H1 (cell line): ENCODE measurements around the gene LILRB1. TPM values are rescaled to one million over a fixed set of nuclear protein-coding genes. Genes with fewer than 3 reads are reported as not detected.

Source experiments
- CTCF ChIA-PET: fragments of 300-600 bp; sonication (Branson Sonifier 250); formaldehyde crosslinking; loops from one replicate; lab custom pipeline; 2021; ENCODE audit not compliant: partially characterized antibody; lab: Charles Lee
- POLR2A ChIA-PET: fragments of 300-600 bp; sonication (Branson Sonifier 250); formaldehyde crosslinking; loops from one replicate; lab custom pipeline; 2021; ENCODE audit warnings: inconsistent platforms; ENCODE audit not compliant: partially characterized antibody; lab: Charles Lee
- DNase-seq, 2 experiments: peaks; one replicate each; pipeline versions ENCODE4 v3.0.0 to v3.0.0-alpha.2; 2010 to 2022; ENCODE audit warnings: low spot score in 2 of 2, low read depth in 1 of 2, mixed read lengths in 1 of 2
- FAIRE-seq: peaks from 2 replicates; lab custom pipeline; 2011; peaks lifted over from hg19 to GRCh38; lab: Jason Lieb, UNC
- H2AFZ ChIP-seq: 2 replicates; pipeline ENCODE4 v1.8.1; 2012; ENCODE audit warnings: low read length, inconsistent platforms
- H2AK5ac ChIP-seq: 2 replicates; pipeline ENCODE4 v1.6.1; 2013; ENCODE audit warnings: low read depth, low read length
- H2BK120ac ChIP-seq: replicated peaks from 2 replicates; pipeline ENCODE3; 2013; ENCODE audit warnings: low read depth, low read length, inconsistent platforms
- H2BK12ac ChIP-seq: 2 replicates; pipeline ENCODE4 v1.6.1; 2013; ENCODE audit warnings: low read depth, low read length
- H2BK15ac ChIP-seq: 2 replicates; pipeline ENCODE4 v1.6.1; 2013; ENCODE audit warnings: low read length
- H2BK20ac ChIP-seq: 2 replicates; pipeline ENCODE4 v1.6.1; 2013; ENCODE audit warnings: low read length
- H2BK5ac ChIP-seq: 2 replicates; pipeline ENCODE4 v1.6.1; 2013; ENCODE audit warnings: low read depth, low read length
- H3K14ac ChIP-seq: 2 replicates; pipeline ENCODE4 v1.6.1; 2013; ENCODE audit warnings: inconsistent platforms; ENCODE audit not compliant: insufficient read length
- H3K18ac ChIP-seq: 2 replicates; pipeline ENCODE4 v1.6.1; 2013; ENCODE audit warnings: low read length; ENCODE audit errors: extremely low read depth
- H3K23ac ChIP-seq: 2 replicates; pipeline ENCODE4 v1.6.1; 2013; ENCODE audit warnings: inconsistent platforms; ENCODE audit not compliant: insufficient read length
- H3K23me2 ChIP-seq: 2 replicates; pipeline ENCODE4 v1.6.1; 2013; ENCODE audit warnings: low read depth, low read length
- H3K27ac ChIP-seq: 2 replicates; pipeline ENCODE4 v1.6.1; 2011; ENCODE audit warnings: low read depth, low read length, inconsistent platforms
- H3K27me3 ChIP-seq, 4 experiments: replicated peaks in 1 of 4; 1 replicate in 1 of 4; 2 replicates in 3 of 4; pipeline versions ENCODE4 v1.6.1 to v1.8.1; 2011 to 2013; ENCODE audit warnings: low read length in 3 of 4, mild to moderate bottlenecking in 3 of 4, inconsistent platforms in 2 of 4, mixed read lengths in 2 of 4, moderate library complexity in 1 of 4; ENCODE audit not compliant: control insufficient read depth in 3 of 4, insufficient read depth in 3 of 4; ENCODE audit errors: extremely low read depth in 1 of 4
- H3K36me3 ChIP-seq, 4 experiments: 2 replicates each; pipeline versions ENCODE4 v1.6.1 to v1.8.1; 2011 to 2013; ENCODE audit warnings: mild to moderate bottlenecking in 4 of 4, low read length in 3 of 4, moderate library complexity in 2 of 4, control low read depth in 1 of 4, inconsistent platforms in 1 of 4; ENCODE audit not compliant: insufficient read depth in 4 of 4, control insufficient read depth in 2 of 4
- H3K4ac ChIP-seq: replicated peaks from 2 replicates; pipeline ENCODE3; 2013; ENCODE audit warnings: low read length, low read depth, mixed read lengths, inconsistent platforms; ENCODE audit not compliant: insufficient read length
- H3K4me1 ChIP-seq, 4 experiments: replicated peaks in 1 of 4; 1 replicate in 1 of 4; 2 replicates in 3 of 4; pipeline versions ENCODE4 v1.6.1 to v1.8.1; 2011 to 2013; ENCODE audit warnings: low read length in 3 of 4, inconsistent platforms in 2 of 4, mixed read lengths in 1 of 4; ENCODE audit not compliant: insufficient read depth in 4 of 4, control insufficient read depth in 3 of 4
- H3K4me2 ChIP-seq, 2 experiments: 2 replicates each; pipeline versions ENCODE4 v1.6.1 to v1.8.1; 2011 to 2013; ENCODE audit warnings: low read depth in 2 of 2, low read length in 2 of 2, control low read depth in 1 of 2, inconsistent platforms in 1 of 2, mild to moderate bottlenecking in 1 of 2; ENCODE audit not compliant: insufficient read depth in 1 of 2
- H3K4me3 ChIP-seq, 4 experiments: fragments of 200-600, 300-600 bp in 1 of 4; sonication (generic), shearing (Covaris generic), sonication (Bioruptor Twin) in 1 of 4; 2 replicates each; pipeline versions ENCODE4 v1.5.1 to v1.8.1; 2011 to 2016; ENCODE audit warnings: low read length in 4 of 4, low read depth in 3 of 4, control low read depth in 2 of 4, inconsistent platforms in 2 of 4, mild to moderate bottlenecking in 2 of 4, mixed read lengths in 1 of 4, moderate library complexity in 1 of 4; ENCODE audit not compliant: insufficient read depth in 2 of 4; ENCODE audit errors: extremely low read depth in 1 of 4
- H3K56ac ChIP-seq: replicated peaks from 2 replicates; pipeline ENCODE3; 2013; ENCODE audit warnings: low read depth, mild to moderate bottlenecking, mixed read lengths, low read length, inconsistent platforms; ENCODE audit not compliant: insufficient read length
- H3K79me1 ChIP-seq: 2 replicates; pipeline ENCODE4 v1.6.1; 2013; ENCODE audit warnings: low read depth, low read length, control low read depth
- H3K79me2 ChIP-seq, 2 experiments: 2 replicates each; pipeline versions ENCODE4 v1.6.1 to v1.8.1; 2012 to 2013; ENCODE audit warnings: low read length in 2 of 2, mild to moderate bottlenecking in 2 of 2, inconsistent platforms in 1 of 2; ENCODE audit not compliant: insufficient read depth in 2 of 2, control insufficient read depth in 1 of 2
- H3K9ac ChIP-seq, 4 experiments: replicated peaks in 1 of 4; 1 replicate in 1 of 4; 2 replicates in 3 of 4; pipeline versions ENCODE4 v1.6.1 to v1.8.1; 2011 to 2013; ENCODE audit warnings: low read depth in 3 of 4, low read length in 3 of 4, control low read depth in 2 of 4, mild to moderate bottlenecking in 2 of 4, moderate library complexity in 2 of 4, inconsistent platforms in 1 of 4; ENCODE audit errors: extremely low read depth in 1 of 4
- H3K9me3 ChIP-seq, 2 experiments: 2 replicates each; pipeline versions ENCODE4 v1.6.1 to v1.8.1; 2012 to 2013; ENCODE audit warnings: mild to moderate bottlenecking in 2 of 2, moderate library complexity in 2 of 2, control low read depth in 1 of 2, inconsistent platforms in 1 of 2, low read depth in 1 of 2, low read length in 1 of 2, mixed read lengths in 1 of 2; ENCODE audit not compliant: insufficient read depth in 2 of 2
- H4K20me1 ChIP-seq, 2 experiments: replicated peaks in 1 of 2; 2 replicates each; pipeline versions ENCODE3 to v1.8.1; 2011 to 2013; ENCODE audit warnings: inconsistent platforms in 2 of 2, low read length in 2 of 2, mild to moderate bottlenecking in 1 of 2; ENCODE audit not compliant: insufficient read depth in 2 of 2, control insufficient read depth in 1 of 2
- H4K5ac ChIP-seq: 2 replicates; pipeline ENCODE4 v1.6.1; 2013; ENCODE audit warnings: low read length, low read depth, mixed read lengths, inconsistent platforms; ENCODE audit not compliant: insufficient read length
- H4K8ac ChIP-seq: 2 replicates; pipeline ENCODE4 v1.8.0; 2013; ENCODE audit warnings: mild to moderate bottlenecking, moderate library complexity, low read length, inconsistent platforms; ENCODE audit not compliant: insufficient read depth; ENCODE audit errors: extremely low read depth
- H4K91ac ChIP-seq: replicated peaks from 2 replicates; pipeline ENCODE3; 2013; ENCODE audit warnings: low read length, mixed read lengths, inconsistent platforms; ENCODE audit not compliant: insufficient read length
- ASH2L ChIP-seq: fragments of 200-600, 300-600 bp; sonication (generic); IDR thresholded peaks from one replicate; pipeline ENCODE4 v1.7.1; 2017; ENCODE audit warnings: low read length
- CEBPB ChIP-seq: IDR thresholded peaks from 2 replicates; pipeline ENCODE4 v1.6.1; 2012; ENCODE audit warnings: low read depth, low read length
- E2F6 ChIP-seq: IDR thresholded peaks from 2 replicates; pipeline ENCODE4 v1.6.1; 2012; ENCODE audit warnings: inconsistent platforms
- FOSL1 ChIP-seq: IDR thresholded peaks from 2 replicates; pipeline ENCODE4 v1.6.1; 2011; ENCODE audit warnings: mild to moderate bottlenecking, low read depth, low read length, moderate library complexity; ENCODE audit not compliant: insufficient read depth
- KDM5A ChIP-seq: fragments of 200-600 bp; IDR thresholded peaks from 2 replicates; pipeline ENCODE4 v1.7.1; 2012; ENCODE audit warnings: mild to moderate bottlenecking, low read length, inconsistent platforms, mixed read lengths
- MAFK ChIP-seq: IDR thresholded peaks from 2 replicates; pipeline ENCODE4 v1.6.1; 2012; ENCODE audit warnings: low read depth, mild to moderate bottlenecking, improper control_type of control experiment, low read length
- POLR2A ChIP-seq, 2 experiments: IDR thresholded peaks; 1 replicate in 1 of 2; 2 replicates in 1 of 2; pipeline ENCODE4 v1.6.1; 2011; ENCODE audit warnings: low read depth in 2 of 2, low read length in 2 of 2, mild to moderate bottlenecking in 2 of 2; ENCODE audit errors: control extremely low read depth in 1 of 2
- SAP30 ChIP-seq: fragments of 300-600 bp; sonication (generic); IDR thresholded peaks from 2 replicates; pipeline ENCODE4 v1.7.1; 2012; ENCODE audit warnings: low read length, moderate library complexity, mild to moderate bottlenecking, inconsistent platforms; ENCODE audit not compliant: insufficient read depth, insufficient replicate concordance
- TAF7 ChIP-seq: optimal IDR thresholded peaks from 2 replicates; pipeline ENCODE3; 2011; ENCODE audit warnings: low read depth, mild to moderate bottlenecking, inconsistent platforms, low read length, moderate library complexity, borderline replicate concordance
- TCF12 ChIP-seq: IDR thresholded peaks from 2 replicates; pipeline ENCODE4 v1.6.1; 2011; ENCODE audit warnings: low read depth, mild to moderate bottlenecking, low read length
- WGBS, 2 experiments: shearing (Covaris generic) in 1 of 2; methylation state at CpG; one replicate each; pipeline versions ENCODE4 v1.1.6 to v1.1.7; 2013 to 2015; ENCODE audit warnings: low lambda C conversion rate in 2 of 2, mixed read lengths in 2 of 2, inconsistent platforms in 1 of 2, low coverage in 1 of 2, missing lambda C conversion rate in 1 of 2; ENCODE audit not compliant: insufficient replicate concordance in 2 of 2, insufficient coverage in 1 of 2, insufficient read length in 1 of 2; ENCODE audit errors: extremely low coverage in 1 of 2, missing lambda C conversion rate in 1 of 2; 5-methylcytosine and 5-hydroxymethylcytosine counted together
- polyA plus RNA-seq, 7 experiments: library from polyadenylated mRNA; depleted of rRNA in 3 of 7; stranded (reverse) in 5 of 7; unstranded in 2 of 7; fragments of >200 nt in 5 of 7; fragments of 200-250 nt in 2 of 7; gene quantifications; 1 replicate in 5 of 7; 2 replicates in 1 of 7; 4 replicates in 1 of 7; pipeline versions ENCODE4 v1.2.1 to v1.2.3, GENCODE V29; 2011 to 2013; ENCODE audit warnings: missing spikeins in 2 of 7, mixed read lengths in 2 of 7
- total RNA-seq: library from RNA; stranded (reverse); fragmentation: NEBNext Ultra II Directional; extraction: Animal tissue kit (Norgen Biotek cat#: 25700); gene quantifications from 2 replicates; pipeline ENCODE4 v1.2.1, GENCODE V29; 2021

LILRB1 gene
- total and polyA plus RNA-seq, 2 of the 8 experiments (the other 6 are each of a cell fraction or from before 2014, with no cell fraction given) = not detected

DNA sequence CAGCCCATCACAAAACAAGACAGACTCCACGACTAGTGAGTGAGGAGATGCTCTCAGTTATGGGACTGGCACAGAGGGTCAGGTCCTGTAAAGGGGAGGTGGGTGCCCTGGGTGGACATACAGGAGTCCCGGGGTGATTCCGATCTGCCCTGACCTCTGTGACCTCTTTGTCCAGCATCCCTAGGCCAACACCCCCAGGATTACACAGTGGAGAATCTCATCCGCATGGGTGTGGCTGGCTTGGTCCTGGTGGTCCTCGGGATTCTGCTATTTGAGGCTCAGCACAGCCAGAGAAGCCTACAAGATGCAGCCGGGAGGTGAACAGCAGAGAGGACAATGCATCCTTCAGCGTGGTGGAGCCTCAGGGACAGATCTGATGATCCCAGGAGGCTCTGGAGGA is 43.3 kb upstream of the LILRB1 start:
- WGBS, 2 experiments = 56% methylated on average over 7 of the region's 7 CpGs; no CpG with 5 or more reads in 1 of the 2 experiments
- no peak overlapping the region for H2BK12ac ChIP-seq
- H3K23ac ChIP-seq = no peak overlapping the region
- no peak overlapping the region for H4K91ac ChIP-seq
- no peak overlapping the region for H4K8ac ChIP-seq
- H3K27ac ChIP-seq = no peak overlapping the region
- no peak overlapping the region for H2AK5ac ChIP-seq
- H4K20me1 ChIP-seq = no peaks in the 10 kb centered on the region
- H3K23me2 ChIP-seq = no peaks in the 10 kb centered on the region
- no peak overlapping the region for H2BK120ac ChIP-seq
- POLR2A ChIA-PET = no interaction called here
- no peak overlapping the region for H3K18ac ChIP-seq
- H3K9ac ChIP-seq = no peak overlapping the region
- H3K79me1 ChIP-seq = no peaks in the 10 kb centered on the region
- no peak overlapping the region for H2AFZ ChIP-seq
- H3K4me2 ChIP-seq = no peak overlapping the region
- no peak overlapping the region for H3K14ac ChIP-seq
- peaks cover 56 to 77% of the 10 kb centered on the region in 2 experiments for H3K9me3 ChIP-seq
- H3K4ac ChIP-seq = no peak overlapping the region
- no peak overlapping the region for H2BK15ac ChIP-seq
- H3K56ac ChIP-seq = no peak overlapping the region
- no peaks in the 10 kb centered on the region for H3K36me3 ChIP-seq
- no peak overlapping the region for H2BK5ac ChIP-seq
- H3K4me1 ChIP-seq = no peaks in the 10 kb centered on the region
- H3K4me3 ChIP-seq = no peak overlapping the region
- no peak overlapping the region for H2BK20ac ChIP-seq
- H4K5ac ChIP-seq = no peak overlapping the region
- TF ChIP-seq MAFK = no peak
- no peak for TF ChIP-seq FOSL1
- TF ChIP-seq KDM5A = no peak
- TF ChIP-seq ASH2L = no peak
- no peak for TF ChIP-seq POLR2A (IDR thresholded peaks at IDR 0.05; ENCODE audit: control extremely low read depth in 1 of 2, low read depth in 2 of 2, low read length in 2 of 2)
- no peak for TF ChIP-seq TCF12
- TF ChIP-seq E2F6 = no peak
- TF ChIP-seq CEBPB = no peak
- TF ChIP-seq SAP30 = no peak
- no peak for TF ChIP-seq TAF7
- TF ChIP-seq, all 59 proteins: peak for 0
- no peaks in the 10 kb centered on the region for H3K79me2 ChIP-seq
- no peak for DNase-seq
- FAIRE-seq = no peak
- no peaks in the 10 kb centered on the region; a peak in 1 of 7 replicates for H3K27me3 ChIP-seq
- CTCF ChIA-PET = no interaction called here
